ENCODE measurements around the gene DBX2.

GRCh38 chr12:45060976-45061375 lies 10.1 kb upstream of the DBX2 start:
- TF ChIP-seq CTCF (conservative IDR thresholded peaks at IDR 0.05; ENCODE audit: low read length) = no peak
- no peak for TF ChIP-seq EZH2phosphoT487 (IDR thresholded peaks at IDR 0.05; ENCODE audit: borderline replicate concordance, low read depth, low read length)

Measured in OCI-LY7 (cell line).